HT1080 (cell line): ENCODE results near the gene EEF1A2. TPM values are rescaled to one million over a fixed set of nuclear protein-coding genes. Genes with fewer than 3 reads are reported as not detected.

Experiments used
- DNase-seq: peaks from one replicate; pipeline ENCODE4 v3.0.0-alpha.2; 2015; ENCODE audit warnings: low read depth
- polyA plus RNA-seq, 2 experiments: library from polyadenylated mRNA; depleted of rRNA; stranded (reverse); fragments of >200 nt; gene quantifications; 2 replicates each; pipeline ENCODE4 v1.2.3, GENCODE V29; 2015
- total RNA-seq: library from RNA; depleted of rRNA; stranded (reverse); fragments of >200 nt; shearing (Covaris generic); gene quantifications from 2 replicates; pipeline ENCODE4 v1.2.3, GENCODE V29; 2014; rRNA removed

EEF1A2 gene
- 203 and 276 TPM in 2 replicates for total RNA-seq
- polyA plus RNA-seq (2015; cell fraction: cytosol; rRNA removed), result 204 and 213 TPM in 2 replicates
- 149 and 175 TPM in 2 replicates for polyA plus RNA-seq (2015; cell fraction: nucleus; rRNA removed)

GRCh38 chr20:63498960-63499337 lies at the start of gene EEF1A2:
EEF1A2 (minus strand) TSS chr20:63499083; CDS start chr20:63497763, 1,320 bp downstream.
- no peak for DNase-seq

- DNase-seq, result no peak
Observed at GRCh38 chr20:63548542-63548941, 49.7 kb upstream of the EEF1A2 start.

DNA sequence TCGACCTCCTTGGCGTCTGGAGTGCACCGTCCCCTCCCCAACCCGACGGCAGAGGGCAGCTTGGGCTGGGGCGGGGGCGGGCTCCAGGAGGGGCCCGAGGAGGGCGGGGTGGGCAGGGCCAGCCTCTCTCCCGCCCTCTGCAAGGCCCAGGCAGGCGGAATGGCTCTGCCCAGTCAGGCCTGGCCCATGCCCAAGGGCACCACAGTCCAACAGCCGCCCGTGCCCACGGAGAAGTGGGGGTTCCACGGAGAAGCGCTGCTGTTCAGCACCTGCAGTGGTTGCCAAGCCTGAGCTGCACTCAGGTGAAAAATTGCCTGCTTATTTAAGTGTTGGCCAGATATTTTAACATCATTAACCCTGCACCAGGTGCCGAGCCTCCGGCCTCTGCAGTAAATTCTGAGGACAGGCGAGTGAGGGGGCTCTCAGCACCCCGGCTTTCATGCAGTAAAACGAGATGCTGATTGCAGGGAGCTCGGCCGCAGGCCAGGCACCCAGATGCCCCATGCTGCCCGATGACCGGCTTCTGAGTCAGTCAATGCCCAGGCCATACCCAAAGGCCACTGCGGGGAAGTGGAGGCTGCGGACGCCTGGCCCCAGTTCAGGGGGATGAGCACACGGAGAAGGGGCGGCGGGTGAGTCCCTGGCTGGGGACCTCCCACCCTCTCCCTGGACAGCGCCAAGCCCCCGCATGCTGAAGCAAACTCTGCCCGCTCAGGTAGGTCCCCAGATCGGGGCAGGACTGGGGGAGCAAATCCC lies 49.0 kb upstream of the EEF1A2 start, which contains the start of gene SRMS:
Gene SRMS, minus strand, starts transcription at position 25 of the 756 bp plus-strand sequence. CDS start 286 bp downstream, outside the sequence.
- no peak for DNase-seq

- no peak for DNase-seq
Observed at GRCh38 chr20:63546956-63547724, 48.3 kb upstream of the EEF1A2 start.

GRCh38 chr20:63546256-63546955 lies 47.5 kb upstream of the EEF1A2 start:
- no peak for DNase-seq

- no peak for DNase-seq
Observed at GRCh38 chr20:63545814-63546213, 46.9 kb upstream of the EEF1A2 start.

GRCh38 chr20:63544958-63545516 lies 46.2 kb upstream of the EEF1A2 start:
- DNase-seq, result peak; percentile 53

DNA sequence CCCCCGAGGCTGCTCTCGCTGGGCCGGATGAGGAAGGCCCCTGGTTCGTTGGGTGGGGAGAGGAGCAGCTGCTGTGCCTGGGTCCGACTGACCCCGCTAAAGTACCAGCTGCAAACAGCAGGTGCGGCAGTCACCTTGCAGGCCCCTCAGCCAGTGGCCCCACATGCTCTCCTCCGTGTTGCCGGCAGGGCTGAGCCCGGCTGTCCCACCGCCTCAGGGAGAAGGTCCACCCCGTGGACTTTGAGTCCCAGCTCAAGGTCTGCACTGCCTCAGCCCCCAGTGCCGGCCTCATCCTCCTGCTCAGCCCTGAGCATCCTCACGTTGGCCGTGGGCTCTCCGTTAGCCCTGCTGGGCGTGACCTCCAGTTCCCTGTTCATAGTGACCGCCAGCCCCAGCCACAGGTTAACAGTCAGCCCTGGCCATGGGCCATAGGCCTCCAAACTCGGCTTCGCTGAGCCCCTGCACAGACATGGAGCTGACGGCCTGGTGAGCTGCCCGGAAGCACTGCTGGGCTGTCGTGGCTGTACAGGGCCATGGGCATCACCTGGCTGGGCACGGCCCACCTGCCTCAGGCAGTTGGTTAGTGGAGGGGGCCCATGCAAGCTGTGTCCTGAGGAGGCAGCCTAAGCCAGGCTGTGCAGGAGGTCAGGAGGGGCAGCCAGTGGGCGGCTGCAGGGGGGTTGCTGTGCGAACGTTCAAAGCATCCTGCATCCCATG lies 45.5 kb upstream of the EEF1A2 start:
- DNase-seq, result no peak

GRCh38 chr20:63543733-63544132 lies 44.9 kb upstream of the EEF1A2 start:
- DNase-seq, result no peak

- DNase-seq, result no peak
Observed at GRCh38 chr20:63543131-63543530, 44.2 kb upstream of the EEF1A2 start.

GRCh38 chr20:63542696-63543095 lies 43.8 kb upstream of the EEF1A2 start:
- DNase-seq, result no peak

- DNase-seq, result no peak
Observed at GRCh38 chr20:63542031-63542559, 43.2 kb upstream of the EEF1A2 start.

GRCh38 chr20:63541371-63541770 lies 42.5 kb upstream of the EEF1A2 start:
- no peak for DNase-seq

GRCh38 chr20:63540417-63541186 lies 41.7 kb upstream of the EEF1A2 start:
- no peak for DNase-seq

GRCh38 chr20:63539441-63540370 lies 40.8 kb upstream of the EEF1A2 start:
- DNase-seq, result no peak

- DNase-seq, result no peak
Observed at GRCh38 chr20:63539092-63539430, 40.2 kb upstream of the EEF1A2 start.

DNA sequence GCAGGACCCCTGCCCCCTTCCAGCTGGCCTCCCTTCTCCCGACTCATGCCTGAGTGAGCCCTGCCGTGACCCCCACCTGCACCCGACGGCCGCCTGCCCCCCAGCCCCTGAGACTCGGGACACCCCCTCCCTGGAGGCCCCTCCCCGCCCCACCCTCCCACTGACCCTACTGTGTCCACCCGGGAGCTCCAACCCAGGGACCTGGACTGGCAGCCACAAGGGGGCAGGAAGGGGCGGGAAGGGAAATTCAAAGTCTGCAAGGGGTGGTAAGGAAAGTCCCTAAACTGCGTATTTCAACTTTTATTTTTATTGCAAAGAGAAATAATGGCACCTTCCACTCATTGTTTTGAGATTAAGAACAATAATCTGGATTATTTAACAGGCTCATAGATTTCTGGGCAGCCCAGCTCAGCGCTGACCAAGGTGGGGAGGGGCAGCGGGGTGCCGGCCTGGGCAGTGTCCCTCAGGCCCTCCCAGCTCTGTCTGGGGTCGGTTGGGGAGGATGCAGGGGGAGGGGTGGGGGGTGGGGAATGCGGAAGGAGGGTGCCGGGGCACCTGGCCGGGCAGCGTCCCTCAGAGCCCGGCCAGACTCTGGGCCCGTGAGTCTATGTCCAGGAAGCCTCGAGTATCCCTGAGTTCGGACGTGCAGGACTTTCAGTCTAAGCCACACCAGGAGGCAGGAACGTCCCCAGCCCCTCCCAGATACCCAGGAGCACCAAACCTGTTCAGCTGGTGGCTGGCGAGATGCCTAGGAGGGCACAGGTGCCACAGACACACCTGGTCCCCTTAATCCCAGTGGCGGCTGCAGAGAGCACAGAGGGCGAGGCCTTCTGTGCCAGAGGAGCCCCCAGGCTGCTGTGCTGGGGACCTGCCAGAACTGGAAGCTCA lies 39.6 kb upstream of the EEF1A2 start:
- DNase-seq, result peak; percentile 32
